GM23338 (cell line): Measurements from ENCODE around the gene CPNE4. TPM values are rescaled to one million over a fixed set of nuclear protein-coding genes. Genes with fewer than 3 reads are reported as not detected.

ENCODE experiments used
- ATAC-seq: fragments of 200-7000 bp; cut with Tn5 transposase; 3 replicates; pipeline ENCODE4 v1.9.1; 2020
- DNase-seq: peaks from one replicate; pipeline ENCODE4 v3.0.0-alpha.2; 2015; ENCODE audit warnings: low spot score
- H2AFZ ChIP-seq: fragments of 200-600 bp; sonication (generic); 2 replicates; pipeline ENCODE4 v1.8.0; 2016; ENCODE audit warnings: antibody characterized with exemption, mild to moderate bottlenecking, moderate library complexity
- H3F3A ChIP-seq: fragments of 200-600 bp; sonication (generic); replicated peaks from 2 replicates; pipeline ENCODE4 v1.8.0; 2017; ENCODE audit warnings: antibody characterized with exemption, mixed run types, low read depth
- H3K27ac ChIP-seq: fragments of 200-600 bp; sonication (generic); 2 replicates; pipeline ENCODE4 v1.6.1; 2016; ENCODE audit warnings: low read depth
- H3K27me3 ChIP-seq: fragments of 200-600 bp; sonication (generic); 2 replicates; pipeline ENCODE4 v1.8.0; 2016; ENCODE audit warnings: mild to moderate bottlenecking, mixed run types, moderate library complexity; ENCODE audit not compliant: insufficient read depth
- H3K36me3 ChIP-seq: fragments of 200-600 bp; sonication (generic); 2 replicates; pipeline ENCODE4 v1.8.0; 2016; ENCODE audit warnings: mild to moderate bottlenecking; ENCODE audit not compliant: insufficient read depth
- H3K4me1 ChIP-seq: fragments of 200-600 bp; sonication (generic); 2 replicates; pipeline ENCODE4 v1.8.0; 2016; ENCODE audit warnings: mild to moderate bottlenecking, moderate library complexity; ENCODE audit not compliant: insufficient read depth
- H3K4me2 ChIP-seq: fragments of 200-600 bp; sonication (generic); 2 replicates; pipeline ENCODE4 v1.7.1; 2017; ENCODE audit warnings: mixed run types
- H3K4me3 ChIP-seq: fragments of 200-600 bp; sonication (generic); 2 replicates; pipeline ENCODE4 v1.6.1; 2016; ENCODE audit warnings: mixed run types
- H3K79me2 ChIP-seq: fragments of 200-600 bp; sonication (generic); replicated peaks from 2 replicates; pipeline ENCODE4 v1.8.0; 2017; ENCODE audit warnings: mild to moderate bottlenecking; ENCODE audit not compliant: insufficient read depth
- H3K9me2 ChIP-seq: fragments of 200-600 bp; sonication (generic); 2 replicates; pipeline ENCODE4 v1.8.0; 2017; ENCODE audit not compliant: insufficient read depth
- H4K20me1 ChIP-seq: fragments of 200-600 bp; sonication (generic); replicated peaks from 2 replicates; pipeline ENCODE4 v1.8.0; 2017; ENCODE audit warnings: mild to moderate bottlenecking; ENCODE audit not compliant: insufficient read depth
- H3K27ac Mint-ChIP-seq: 2 replicates; pipeline ENCODE4 v1.8.0; 2020; ENCODE audit warnings: inconsistent platforms, mild to moderate bottlenecking, moderate library complexity, mixed read lengths
- H3K27me3 Mint-ChIP-seq: 3 replicates; pipeline ENCODE4 v1.8.0; 2022; ENCODE audit warnings: low read depth, mild to moderate bottlenecking, moderate library complexity, mixed read lengths, inconsistent platforms; ENCODE audit not compliant: insufficient read depth, poor library complexity
- H3K36me3 Mint-ChIP-seq: 3 replicates; pipeline ENCODE4 v1.8.0; 2021; ENCODE audit warnings: low read depth, mild to moderate bottlenecking, inconsistent platforms, moderate library complexity, mixed read lengths
- H3K4me1 Mint-ChIP-seq: 3 replicates; pipeline ENCODE4 v1.8.0; 2020; ENCODE audit warnings: mild to moderate bottlenecking, inconsistent platforms, mixed read lengths
- H3K4me3 Mint-ChIP-seq: 3 replicates; pipeline ENCODE4 v1.8.0; 2021; ENCODE audit warnings: moderate library complexity, mild to moderate bottlenecking, inconsistent platforms, mixed read lengths
- H3K9me3 Mint-ChIP-seq: 3 replicates; pipeline ENCODE4 v1.8.0; 2020; ENCODE audit warnings: moderate library complexity, mild to moderate bottlenecking, inconsistent platforms, mixed read lengths
- CREB1 ChIP-seq: fragments of 250-450 bp; sonication (Bioruptor Pico); IDR thresholded peaks from 2 replicates; pipeline ENCODE4 v1.5.0; 2020; ENCODE audit warnings: low read depth, mild to moderate bottlenecking, moderate library complexity
- CTCF ChIP-seq, 2 experiments: fragments of 200-600 bp in 1 of 2; sonication (generic) in 1 of 2; conservative IDR thresholded peaks; 2 replicates each; pipeline versions ENCODE4 v1.5.1 to v1.6.1; 2016 to 2017; ENCODE audit warnings: antibody characterized with exemption in 2 of 2, low read depth in 2 of 2, mild to moderate bottlenecking in 2 of 2, moderate library complexity in 1 of 2
- EZH2 ChIP-seq: fragments of 200-600 bp; sonication (generic); IDR thresholded peaks from one replicate; pipeline ENCODE4 v1.8.0; 2017; ENCODE audit warnings: antibody characterized with exemption, mild to moderate bottlenecking, low read depth; ENCODE audit not compliant: unreplicated experiment
- EZH2phosphoT487 ChIP-seq: fragments of 200-600 bp; sonication (generic); IDR thresholded peaks from one replicate; pipeline ENCODE4 v1.8.1; 2018; ENCODE audit warnings: antibody characterized with exemption; ENCODE audit not compliant: unreplicated experiment
- JUNB ChIP-seq: IDR thresholded peaks from one replicate; pipeline ENCODE4 v1.6.1; 2016; ENCODE audit warnings: antibody characterized with exemption; ENCODE audit not compliant: unreplicated experiment
- NANOG ChIP-seq: IDR thresholded peaks from 2 replicates; pipeline ENCODE4 v1.6.1; 2016; ENCODE audit warnings: antibody characterized with exemption, borderline replicate concordance
- POLR2AphosphoS5 ChIP-seq: IDR thresholded peaks from 2 replicates; pipeline ENCODE4 v1.6.1; 2016; ENCODE audit warnings: antibody characterized with exemption, low read depth
- STAT1 ChIP-seq: IDR thresholded peaks from one replicate; pipeline ENCODE4 v1.6.1; 2016; ENCODE audit warnings: antibody characterized with exemption; ENCODE audit not compliant: unreplicated experiment
- ZNF114 ChIP-seq: fragments of 250-450 bp; sonication (Bioruptor Pico); IDR thresholded peaks from 2 replicates; pipeline ENCODE4 v1.5.0; 2020; ENCODE audit warnings: mild to moderate bottlenecking, moderate library complexity
- ZNF331 ChIP-seq: fragments of 250-450 bp; sonication (Bioruptor Pico); IDR thresholded peaks from 2 replicates; pipeline ENCODE4 v1.5.0; 2020; ENCODE audit warnings: low read depth, mild to moderate bottlenecking, moderate library complexity
- ZNF462 ChIP-seq: fragments of 250-450 bp; sonication (Bioruptor Pico); IDR thresholded peaks from 2 replicates; pipeline ENCODE4 v1.5.0; 2020; ENCODE audit warnings: mild to moderate bottlenecking, moderate library complexity
- polyA plus RNA-seq: library from polyadenylated mRNA; unstranded; fragments of >200 nt; fragmentation: Nextera tagmentation; extraction: Ambion mirVana; gene quantifications from 2 replicates; pipeline ENCODE4 v1.2.1, GENCODE V29; 2016
- total RNA-seq: library from RNA; depleted of rRNA; stranded (reverse); fragments of >200 nt; shearing (Covaris generic); gene quantifications from 2 replicates; pipeline ENCODE4 v1.2.3, GENCODE V29; 2014
- TF ChIP-seq, protein P1 (sequence below): IDR thresholded peaks from one replicate; pipeline ENCODE4 v1.6.1; 2018; ENCODE audit warnings: antibody characterized with exemption; ENCODE audit not compliant: unreplicated experiment
- TF ChIP-seq, protein P2 (sequence below): IDR thresholded peaks from 2 replicates; pipeline ENCODE4 v1.6.1; 2016; ENCODE audit warnings: antibody characterized with exemption

The CPNE4 gene
- total and polyA plus RNA-seq, 2 experiments from 2014 or later, result 2.0 to 6.5 TPM

DNA sequence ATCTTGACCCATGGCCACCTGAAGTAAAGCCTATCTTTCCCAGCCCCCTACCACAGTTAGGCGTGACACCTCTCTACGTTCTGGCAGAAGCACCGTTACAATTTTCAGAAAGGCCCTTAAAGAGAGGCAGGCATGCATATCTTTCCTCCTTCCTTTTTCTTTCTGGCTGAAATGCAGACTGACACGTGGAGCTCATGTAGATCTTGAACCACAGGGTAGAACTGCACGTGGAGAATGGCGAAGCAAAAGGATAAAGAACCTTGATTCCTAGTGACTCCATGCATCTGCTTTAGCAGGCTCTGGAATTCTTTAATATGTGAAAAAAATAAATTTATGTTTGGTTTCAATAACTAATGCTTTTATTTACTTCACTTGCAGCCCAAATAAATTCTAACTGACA, 166.6 kb downstream of the CPNE4 start:
- H2AFZ ChIP-seq, result no peak overlapping the region
- no peaks in the 10 kb centered on the region for H3K79me2 ChIP-seq
- H3K4me1 ChIP-seq, result peaks cover 12% of the 10 kb centered on the region; the same call in 1 of the 2 replicates
- peaks cover 21% of the 10 kb centered on the region for H3K9me2 ChIP-seq
- H3K27ac ChIP-seq, result no peak overlapping the region
- H4K20me1 ChIP-seq, result no peaks in the 10 kb centered on the region
- Mint-ChIP-seq H3K9me3 (peaks cover 2% of the 10 kb centered on the region; the same call in 2 of the 3 replicates), H3K27me3 (no peaks in the 10 kb centered on the region), H3K4me3 (no peak overlapping the region), H3K36me3 (no peaks in the 10 kb centered on the region), H3K4me1 (peaks cover 12% of the 10 kb centered on the region), H3K27ac (no peak overlapping the region)
- H3K4me3 ChIP-seq, result no peak overlapping the region
- H3K36me3 ChIP-seq, result no peaks in the 10 kb centered on the region
- TF ChIP-seq ZNF462 (no peak), ZNF114 (CRISPR knock-in tag) (no peak), JUNB (no peak), EZH2phosphoT487 (no peak), ZNF331 (CRISPR knock-in tag) (no peak), NANOG (no peak), CREB1 (CRISPR knock-in tag) (no peak), POLR2AphosphoS5 (no peak), EZH2 (no peak), CTCF (conservative IDR thresholded peaks at IDR 0.05; ENCODE audit: low read depth in 2 of 2) (no peak), STAT1 (no peak)
- TF ChIP-seq, protein P1, sequence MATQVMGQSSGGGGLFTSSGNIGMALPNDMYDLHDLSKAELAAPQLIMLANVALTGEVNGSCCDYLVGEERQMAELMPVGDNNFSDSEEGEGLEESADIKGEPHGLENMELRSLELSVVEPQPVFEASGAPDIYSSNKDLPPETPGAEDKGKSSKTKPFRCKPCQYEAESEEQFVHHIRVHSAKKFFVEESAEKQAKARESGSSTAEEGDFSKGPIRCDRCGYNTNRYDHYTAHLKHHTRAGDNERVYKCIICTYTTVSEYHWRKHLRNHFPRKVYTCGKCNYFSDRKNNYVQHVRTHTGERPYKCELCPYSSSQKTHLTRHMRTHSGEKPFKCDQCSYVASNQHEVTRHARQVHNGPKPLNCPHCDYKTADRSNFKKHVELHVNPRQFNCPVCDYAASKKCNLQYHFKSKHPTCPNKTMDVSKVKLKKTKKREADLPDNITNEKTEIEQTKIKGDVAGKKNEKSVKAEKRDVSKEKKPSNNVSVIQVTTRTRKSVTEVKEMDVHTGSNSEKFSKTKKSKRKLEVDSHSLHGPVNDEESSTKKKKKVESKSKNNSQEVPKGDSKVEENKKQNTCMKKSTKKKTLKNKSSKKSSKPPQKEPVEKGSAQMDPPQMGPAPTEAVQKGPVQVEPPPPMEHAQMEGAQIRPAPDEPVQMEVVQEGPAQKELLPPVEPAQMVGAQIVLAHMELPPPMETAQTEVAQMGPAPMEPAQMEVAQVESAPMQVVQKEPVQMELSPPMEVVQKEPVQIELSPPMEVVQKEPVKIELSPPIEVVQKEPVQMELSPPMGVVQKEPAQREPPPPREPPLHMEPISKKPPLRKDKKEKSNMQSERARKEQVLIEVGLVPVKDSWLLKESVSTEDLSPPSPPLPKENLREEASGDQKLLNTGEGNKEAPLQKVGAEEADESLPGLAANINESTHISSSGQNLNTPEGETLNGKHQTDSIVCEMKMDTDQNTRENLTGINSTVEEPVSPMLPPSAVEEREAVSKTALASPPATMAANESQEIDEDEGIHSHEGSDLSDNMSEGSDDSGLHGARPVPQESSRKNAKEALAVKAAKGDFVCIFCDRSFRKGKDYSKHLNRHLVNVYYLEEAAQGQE, result no peak
- TF ChIP-seq, protein P2, sequence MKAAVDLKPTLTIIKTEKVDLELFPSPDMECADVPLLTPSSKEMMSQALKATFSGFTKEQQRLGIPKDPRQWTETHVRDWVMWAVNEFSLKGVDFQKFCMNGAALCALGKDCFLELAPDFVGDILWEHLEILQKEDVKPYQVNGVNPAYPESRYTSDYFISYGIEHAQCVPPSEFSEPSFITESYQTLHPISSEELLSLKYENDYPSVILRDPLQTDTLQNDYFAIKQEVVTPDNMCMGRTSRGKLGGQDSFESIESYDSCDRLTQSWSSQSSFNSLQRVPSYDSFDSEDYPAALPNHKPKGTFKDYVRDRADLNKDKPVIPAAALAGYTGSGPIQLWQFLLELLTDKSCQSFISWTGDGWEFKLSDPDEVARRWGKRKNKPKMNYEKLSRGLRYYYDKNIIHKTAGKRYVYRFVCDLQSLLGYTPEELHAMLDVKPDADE, result no peak
- ATAC-seq, result no peak
- no peaks in the 10 kb centered on the region for H3F3A ChIP-seq
- H3K27me3 ChIP-seq, result no peaks in the 10 kb centered on the region
- DNase-seq, result no peak
- no peak overlapping the region for H3K4me2 ChIP-seq
